ENCODE measurements around the gene NT5DC4.
A peak's percentile ranks its signal among the peaks of the same experiment; 100 is the strongest.
"Not testable (repeated sequence)": the region's sequence is repeated elsewhere in the genome, so short reads cannot be mapped to it uniquely, and the experiment has no call there.

Gene NT5DC4

GRCh38 chr2:112699984-112700667, 20.7 kb upstream of the NT5DC4 start:
- no peak for DNase-seq (ENCODE audit: low spot score)

GRCh38 chr2:112701052-112701451, 19.8 kb upstream of the NT5DC4 start:
- DNase-seq (ENCODE audit: low spot score), result no peak

DNA sequence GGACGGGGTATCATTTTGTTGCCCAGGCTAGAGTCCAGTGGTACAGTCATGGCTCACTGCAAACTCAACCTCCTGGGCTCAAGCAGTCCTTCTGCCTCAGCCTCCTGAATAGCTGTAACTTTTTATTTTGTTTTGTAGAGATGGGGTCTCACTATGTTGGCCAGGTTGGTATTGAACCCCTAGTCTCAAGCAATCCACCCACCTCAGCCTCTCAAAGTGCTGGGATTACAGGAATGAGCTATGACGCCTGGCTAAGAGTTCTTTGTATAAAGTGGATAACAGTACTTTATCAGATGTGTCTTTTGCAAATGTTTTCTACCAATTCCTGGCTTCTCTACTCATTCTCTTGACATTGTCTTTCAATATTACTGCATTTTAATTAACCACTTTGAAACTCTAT, 17.1 kb upstream of the NT5DC4 start:
- DNase-seq (ENCODE audit: low spot score), result no peak

- DNase-seq (ENCODE audit: low spot score), result no peak
Measured at GRCh38 chr2:112705575-112705974, 15.2 kb upstream of the NT5DC4 start.

DNA sequence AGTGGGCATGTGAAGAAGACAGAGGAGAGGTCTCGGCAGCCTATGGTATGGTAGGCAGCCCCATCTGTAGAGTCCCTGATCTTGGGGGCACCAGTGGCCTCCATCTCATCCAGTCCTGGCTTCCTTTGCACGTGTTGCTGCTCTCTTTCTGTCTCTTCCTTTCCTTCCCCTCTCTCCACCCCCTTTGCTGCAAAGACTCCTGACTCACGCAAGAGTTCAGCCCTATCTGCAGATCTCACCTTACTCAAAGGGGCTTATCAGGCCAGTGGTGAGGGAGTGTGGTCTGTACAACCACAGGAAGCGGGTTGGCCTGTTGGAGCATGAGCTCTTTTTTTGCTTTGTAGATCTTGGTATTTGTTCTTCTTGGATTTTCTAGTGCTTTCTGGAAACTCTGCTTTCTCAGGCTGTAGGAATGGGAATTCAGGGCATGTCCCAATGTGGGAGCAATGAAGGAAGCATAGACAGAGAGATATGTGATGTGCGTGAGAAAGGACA, 14.6 kb upstream of the NT5DC4 start:
- no peak for DNase-seq (ENCODE audit: low spot score)

DNA sequence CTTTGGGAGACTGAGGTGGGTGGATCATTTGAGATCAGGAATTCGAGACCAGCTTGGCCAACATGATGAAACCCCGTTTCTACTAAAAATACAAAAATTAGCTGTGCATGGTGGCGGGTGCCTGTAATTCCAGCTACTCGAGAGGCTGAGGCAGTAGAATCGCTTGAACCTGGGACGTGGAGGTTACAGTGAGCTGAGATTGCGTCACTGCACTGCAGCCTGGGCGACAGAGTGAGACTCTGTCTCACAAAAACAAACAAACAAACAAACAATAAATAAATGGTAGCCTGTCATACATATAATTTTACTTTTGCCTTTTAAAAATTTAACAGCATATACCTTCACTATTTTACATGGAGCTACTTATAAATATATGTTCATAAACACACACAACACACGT, 13.9 kb upstream of the NT5DC4 start:
- not testable (repeated sequence) for DNase-seq (ENCODE audit: low spot score)

DNA sequence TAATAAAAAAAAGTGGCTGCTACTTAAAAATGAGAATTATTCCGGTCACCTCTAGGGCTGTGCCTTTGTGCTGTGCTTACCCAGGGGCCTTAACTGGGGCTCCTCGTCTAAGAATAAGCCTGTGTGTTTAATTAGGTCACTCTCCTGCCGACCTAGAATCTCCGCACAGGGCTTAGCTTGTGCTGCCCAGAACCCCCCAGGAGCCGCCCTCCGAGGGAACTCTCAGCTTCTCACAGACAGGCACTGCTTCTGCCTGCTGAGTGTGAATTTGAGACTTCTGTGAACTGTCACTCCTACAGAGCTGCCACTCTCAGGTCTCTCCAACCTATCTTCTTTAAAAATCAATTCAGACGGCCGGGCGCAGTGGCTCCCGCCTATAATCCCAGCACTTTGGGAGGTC, 11.9 kb upstream of the NT5DC4 start:
- no peak for DNase-seq (ENCODE audit: low spot score)

GRCh38 chr2:112709703-112710102, 11.1 kb upstream of the NT5DC4 start:
- DNase-seq (ENCODE audit: low spot score), result no peak

GRCh38 chr2:112710956-112711750, 9.7 kb upstream of the NT5DC4 start:
- no peak for DNase-seq (ENCODE audit: low spot score)

DNA sequence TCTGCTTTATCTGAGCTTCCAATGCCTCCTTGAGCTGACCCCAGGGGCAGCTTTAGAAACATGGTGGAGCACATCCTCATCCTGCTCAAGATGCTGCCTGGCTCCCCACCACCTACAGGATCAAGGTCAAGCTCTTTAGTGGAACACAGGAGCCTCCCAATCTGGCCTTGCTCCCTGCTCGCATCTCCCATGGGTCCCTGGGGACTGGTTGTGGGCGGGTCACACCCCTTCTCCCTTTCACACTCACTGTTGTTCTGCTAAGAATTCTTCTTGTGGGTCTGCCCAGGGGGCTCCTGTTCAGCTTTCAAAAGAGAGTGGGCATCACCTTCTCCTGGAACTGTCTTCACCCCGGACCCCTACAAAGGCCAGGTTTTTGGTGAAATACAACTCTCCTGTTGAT, 8.4 kb upstream of the NT5DC4 start:
- DNase-seq (ENCODE audit: low spot score), result no peak

- peak; percentile 89 for DNase-seq (ENCODE audit: low spot score)
Measured at GRCh38 chr2:112712903-112713584, 7.8 kb upstream of the NT5DC4 start.

GRCh38 chr2:112713585-112713925, 7.3 kb upstream of the NT5DC4 start:
- DNase-seq (ENCODE audit: low spot score), result no peak

GRCh38 chr2:112713926-112714325, 6.9 kb upstream of the NT5DC4 start:
- no peak for DNase-seq (ENCODE audit: low spot score)

DNA sequence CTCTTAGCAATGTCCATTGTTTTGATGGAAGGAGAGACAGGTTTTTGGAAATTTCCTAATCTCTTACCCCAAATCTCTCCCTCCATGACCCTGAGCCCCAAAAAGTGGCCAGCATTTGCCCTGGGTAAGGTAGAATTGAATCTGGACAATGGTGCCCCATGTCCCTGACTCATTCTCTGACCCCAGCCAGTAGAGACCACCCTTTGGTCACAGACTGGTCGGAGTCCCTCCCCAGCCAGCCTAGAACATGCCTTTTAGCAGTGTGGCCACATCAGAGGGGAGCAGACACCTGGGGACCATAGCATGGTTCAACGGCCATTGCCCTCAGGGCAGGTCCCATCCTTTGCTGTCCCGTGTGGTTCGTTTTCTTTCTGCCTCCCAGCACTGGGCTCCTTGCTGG, 6.5 kb upstream of the NT5DC4 start:
- no peak for DNase-seq (ENCODE audit: low spot score)

GRCh38 chr2:112714836-112715631, 5.8 kb upstream of the NT5DC4 start:
- DNase-seq (ENCODE audit: low spot score), result no peak

DNA sequence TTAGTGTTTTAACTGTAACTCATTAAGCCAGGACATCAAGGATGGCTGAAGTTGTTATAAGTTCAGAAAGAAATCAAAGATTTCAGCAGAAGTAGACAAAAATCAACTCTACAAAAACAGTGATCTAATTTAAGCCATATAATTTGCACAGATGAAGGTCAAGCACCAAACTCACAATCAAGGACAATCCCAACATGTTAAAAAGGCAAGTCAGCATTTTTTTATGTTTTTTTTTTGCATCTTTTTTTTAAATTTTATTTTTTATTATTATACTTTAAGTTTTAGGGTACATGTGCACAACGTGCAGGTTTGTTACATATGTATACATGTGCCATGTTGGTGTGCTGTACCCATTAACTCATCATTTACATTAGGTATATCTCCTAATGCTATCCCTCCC, 4.7 kb upstream of the NT5DC4 start:
- DNase-seq (ENCODE audit: low spot score), result not testable (repeated sequence)

GRCh38 chr2:112716826-112717352, 3.9 kb upstream of the NT5DC4 start:
- not testable (repeated sequence) for DNase-seq (ENCODE audit: low spot score)

DNA sequence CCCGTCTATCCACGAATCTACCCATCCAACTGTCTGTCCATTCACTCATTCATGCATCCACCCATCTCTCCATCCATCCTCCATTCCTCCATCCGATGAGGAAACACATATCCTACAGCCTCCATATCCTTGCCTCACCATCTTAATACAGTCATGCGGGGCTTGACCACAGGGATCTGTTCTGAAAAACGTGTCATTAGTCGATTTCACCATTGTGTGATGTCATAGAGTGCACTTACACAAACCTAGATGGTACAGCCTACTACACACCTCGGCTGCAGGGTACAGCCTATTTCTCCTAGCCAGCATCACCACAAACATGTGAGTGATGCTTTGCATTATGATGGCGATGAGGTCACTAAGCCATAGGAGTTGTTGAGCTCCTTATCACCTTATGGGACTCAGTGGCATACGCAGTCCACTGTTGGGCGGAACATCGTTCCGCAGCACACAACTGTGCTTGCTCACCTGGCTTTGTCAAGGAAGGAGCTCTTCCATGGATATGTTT, 1.9 kb upstream of the NT5DC4 start:
- no peak for DNase-seq (ENCODE audit: low spot score)

GRCh38 chr2:112721819-112722522, 1.2 kb downstream of the NT5DC4 start:
- no peak for DNase-seq (ENCODE audit: low spot score)

GRCh38 chr2:112722816-112723546, 2.2 kb downstream of the NT5DC4 start:
- DNase-seq (ENCODE audit: low spot score), result no peak
